GM12891 (cell line): ENCODE data around the gene DNM1L.

Experiments
- DNase-seq: peaks from one replicate; pipeline ENCODE4 v3.0.0; 2011; ENCODE audit warnings: low spot score; ENCODE audit not compliant: insufficient read length
- FAIRE-seq: peaks from 2 replicates; lab custom pipeline; 2011; peaks lifted over from hg19 to GRCh38; lab: Jason Lieb, UNC
- PAX5 ChIP-seq: IDR thresholded peaks from 2 replicates; pipeline ENCODE4 v1.6.1; 2011; ENCODE audit warnings: low read length, moderate library complexity, mild to moderate bottlenecking; ENCODE audit not compliant: insufficient read depth, severe bottlenecking
- POLR2A ChIP-seq: IDR thresholded peaks from 2 replicates; pipeline ENCODE4 v1.6.1; 2011; ENCODE audit warnings: low read depth, low read length, control low read depth
- POLR2AphosphoS5 ChIP-seq: IDR thresholded peaks from 2 replicates; pipeline ENCODE4 v1.6.1; 2011; ENCODE audit warnings: low read depth, low read length, control low read depth
- POU2F2 ChIP-seq: IDR thresholded peaks from 2 replicates; pipeline ENCODE4 v1.6.1; 2011; ENCODE audit warnings: low read depth, mild to moderate bottlenecking, control low read depth, low read length, moderate library complexity
- SPI1 ChIP-seq: IDR thresholded peaks from 2 replicates; pipeline ENCODE4 v1.6.1; 2011; ENCODE audit warnings: low read depth, low read length, control low read depth
- TAF1 ChIP-seq: IDR thresholded peaks from 2 replicates; pipeline ENCODE4 v1.6.1; 2011; ENCODE audit warnings: low read depth, low read length, control low read depth

Gene DNM1L

GRCh38 chr12:32753605-32754004, 74.5 kb downstream of the DNM1L start:
- TF ChIP-seq POLR2AphosphoS5 (no peak), SPI1 (no peak), TAF1 (no peak), POLR2A (no peak), PAX5 (no peak), POU2F2 (no peak)
- DNase-seq (no peak), FAIRE-seq (no peak)

DNA sequence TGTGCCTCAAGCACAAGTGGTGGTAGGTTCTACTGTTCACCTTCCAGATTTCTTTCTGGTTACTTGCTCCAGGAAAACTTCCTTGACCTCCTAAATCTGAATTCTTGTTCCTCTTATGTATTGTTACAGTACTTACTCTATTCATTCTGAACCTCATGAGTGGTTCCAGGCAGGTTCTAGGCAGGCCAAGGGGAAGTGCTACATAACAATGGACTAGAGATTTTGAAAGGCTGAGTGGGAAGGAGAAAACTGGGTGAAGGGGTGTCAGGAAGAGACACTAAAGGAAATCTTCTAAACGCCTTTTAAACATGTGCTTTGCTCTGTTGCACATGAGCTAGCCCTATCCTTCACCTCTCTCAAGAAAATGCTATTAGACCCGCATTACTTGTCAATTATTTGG, 75.0 kb downstream of the DNM1L start:
- TF ChIP-seq SPI1: peak; percentile 45
- TF ChIP-seq POLR2AphosphoS5: no peak
- no peak for TF ChIP-seq TAF1
- no peak for TF ChIP-seq POLR2A
- DNase-seq: no peak
- FAIRE-seq: peak; percentile 35

- peak; percentile 48 for DNase-seq
- FAIRE-seq: peak; percentile 77
- peak; percentile 62 for TF ChIP-seq SPI1
- TF ChIP-seq PAX5: peak; percentile 43
- no peak for TF ChIP-seq POLR2A
Observed at GRCh38 chr12:32755051-32755653, 76.1 kb downstream of the DNM1L start.

DNA sequence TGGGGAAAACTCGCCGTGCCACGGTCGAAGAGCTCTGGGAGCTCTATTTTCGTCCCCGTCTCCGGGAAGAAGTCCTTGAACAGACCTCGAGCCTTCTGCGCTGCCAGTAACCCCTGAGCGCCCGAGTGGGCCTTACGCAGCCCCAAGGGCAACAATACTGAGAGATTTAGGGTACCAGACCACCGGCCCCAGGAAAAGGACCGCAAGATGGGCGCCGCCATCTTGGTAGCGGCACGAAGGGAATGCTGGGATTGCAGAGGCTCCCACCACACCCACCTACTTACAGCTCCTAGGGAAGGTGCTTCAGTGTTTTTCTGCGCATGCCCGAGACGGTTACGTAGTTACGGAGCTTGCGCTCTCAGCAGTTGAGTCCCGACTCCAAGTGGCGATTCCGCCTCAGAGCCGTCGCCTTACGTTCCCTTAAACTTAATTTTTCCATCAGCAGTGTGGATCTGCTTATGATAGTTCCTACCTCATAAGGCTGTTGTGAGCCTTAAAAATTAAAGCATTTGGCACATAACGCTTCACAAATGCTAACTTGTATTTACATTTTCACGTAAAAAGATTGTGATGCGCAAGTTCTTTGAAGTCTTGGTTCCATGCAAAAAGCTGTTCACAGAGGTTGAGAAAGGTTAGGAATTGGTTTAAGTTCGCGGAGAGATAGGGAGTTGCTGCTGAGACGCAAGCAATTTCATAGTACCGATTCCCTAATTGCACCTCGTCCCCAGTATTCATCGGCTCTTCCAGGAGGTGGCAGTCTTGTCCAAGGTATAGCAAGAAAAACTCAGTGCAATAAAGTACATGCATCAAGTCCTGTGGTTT, 76.8 kb downstream of the DNM1L start, which contains the start of gene YARS2:
YARS2 (minus strand) TSS at position 244 of the 822 bp plus-strand sequence; CDS start at position 221, 23 bp downstream.
- peak; percentile 99 for FAIRE-seq

GRCh38 chr12:32756476-32757066, 77.5 kb downstream of the DNM1L start:
- no peak for TF ChIP-seq SPI1
- TF ChIP-seq TAF1: no peak
- TF ChIP-seq POU2F2: no peak
- no peak for TF ChIP-seq POLR2AphosphoS5
- TF ChIP-seq PAX5: no peak
- no peak for TF ChIP-seq POLR2A
- DNase-seq (no peak), FAIRE-seq (no peak)

More for the DNA sequence above, 76.8 kb downstream of the DNM1L start, which contains the start of gene YARS2:
- TF ChIP-seq POU2F2 (peak; percentile 46; the same call in 1 of the 2 replicates), TAF1 (peak; percentile 91), POLR2AphosphoS5 (peak; percentile 83), POLR2A (peak; percentile 94), PAX5 (no peak)
- DNase-seq: peak; percentile 43

DNA sequence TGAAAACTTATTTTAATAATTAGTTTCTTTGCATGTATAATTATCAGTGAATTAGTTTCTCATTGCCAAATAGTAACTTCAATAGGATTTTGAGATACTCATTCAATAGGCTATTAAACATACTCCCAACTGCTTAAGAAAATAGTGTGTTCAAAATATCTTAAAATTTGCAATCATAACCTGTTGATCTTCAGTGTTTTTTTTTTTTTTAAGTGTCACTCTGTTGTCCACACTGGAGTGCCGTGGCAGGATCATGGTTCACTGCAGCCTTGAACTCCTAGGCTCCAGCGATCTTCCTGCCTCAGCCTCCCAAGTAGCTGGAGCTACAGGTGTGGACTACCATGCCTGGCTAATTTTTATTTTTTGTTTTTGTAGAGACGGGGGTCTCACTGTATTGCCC, 78.1 kb downstream of the DNM1L start:
- no peak for DNase-seq
- FAIRE-seq: no peak
- TF ChIP-seq POLR2AphosphoS5 (no peak), POLR2A (no peak), TAF1 (no peak), POU2F2 (no peak), SPI1 (no peak), PAX5 (no peak)

- TF ChIP-seq PAX5: no peak
- TF ChIP-seq POLR2AphosphoS5: no peak
- no peak for TF ChIP-seq TAF1
- no peak for TF ChIP-seq POLR2A
- TF ChIP-seq SPI1: peak; percentile 92
- TF ChIP-seq POU2F2: no peak
- FAIRE-seq: no peak
- no peak for DNase-seq
Observed at GRCh38 chr12:32761716-32762115, 82.6 kb downstream of the DNM1L start.

- TF ChIP-seq POLR2A (no peak), TAF1 (no peak), POLR2AphosphoS5 (no peak), POU2F2 (no peak), PAX5 (no peak)
- DNase-seq: no peak
- FAIRE-seq: no peak
Observed at GRCh38 chr12:32765906-32766305, 86.8 kb downstream of the DNM1L start.

- FAIRE-seq (no peak), DNase-seq (no peak)
- no peak for TF ChIP-seq POU2F2
Observed at GRCh38 chr12:32768518-32768917, 89.4 kb downstream of the DNM1L start.

DNA sequence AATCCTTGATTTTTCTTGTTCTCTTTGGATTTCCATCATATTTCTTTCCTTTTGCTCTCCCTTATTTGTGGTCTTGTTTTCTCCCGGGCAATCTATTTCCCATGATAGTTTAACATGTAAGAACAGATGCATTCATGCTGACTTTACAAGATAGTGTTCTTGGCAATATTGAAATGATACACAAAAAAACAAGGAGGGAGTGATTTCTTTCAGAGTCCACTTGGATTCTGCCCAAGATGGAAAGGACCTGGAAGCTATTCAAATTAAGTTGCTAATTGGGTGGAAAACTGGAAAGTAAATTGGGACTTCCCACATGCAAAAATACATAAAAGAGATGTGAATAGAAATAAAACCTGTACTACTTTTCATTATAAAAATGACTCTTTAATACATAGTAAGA, 91.0 kb downstream of the DNM1L start:
- TF ChIP-seq TAF1 (no peak), POLR2AphosphoS5 (no peak), PAX5 (no peak), POLR2A (no peak), POU2F2 (no peak), SPI1 (no peak)
- FAIRE-seq (no peak), DNase-seq (no peak)
